ENCODE data around the gene LILRA2.

LILRA2 gene

GRCh38 chr19:54549224-54549623 is 24.4 kb upstream of the LILRA2 start:
- H3K4me3 ChIP-seq (ENCODE audit: low read depth in 1 of 2, low read length in 1 of 2): no peak overlapping the region
- H3K27ac ChIP-seq: no peak overlapping the region
- H3K9me3 ChIP-seq: no peaks in the 10 kb centered on the region
- peaks cover 30% of the 10 kb centered on the region for H3K27me3 ChIP-seq
- H3K36me3 ChIP-seq: no peaks in the 10 kb centered on the region
- H3K4me1 ChIP-seq (ENCODE audit: control insufficient read depth in 1 of 2, insufficient read depth in 1 of 2, low read depth in 1 of 2, low read length in 1 of 2): peaks cover 0 to 4% of the 10 kb centered on the region in 2 experiments
- TF ChIP-seq CTCF (IDR thresholded peaks at IDR 0.05): no peak

- Histone ChIP-seq H3K9me3 (no peaks in the 10 kb centered on the region), H3K27ac (no peak overlapping the region), H3K4me1 (ENCODE audit: control insufficient read depth in 1 of 2, insufficient read depth in 1 of 2, low read depth in 1 of 2, low read length in 1 of 2) (peaks cover 0 to 4% of the 10 kb centered on the region in 2 experiments), H3K36me3 (no peaks in the 10 kb centered on the region), H3K27me3 (peaks cover 21% of the 10 kb centered on the region), H3K4me3 (ENCODE audit: low read depth in 1 of 2, low read length in 1 of 2) (no peak overlapping the region)
- TF ChIP-seq CTCF (IDR thresholded peaks at IDR 0.05): no peak
Observed at GRCh38 chr19:54551293-54551692, 22.3 kb upstream of the LILRA2 start.

- Histone ChIP-seq H3K4me3 (ENCODE audit: low read depth in 1 of 2, low read length in 1 of 2) (no peak overlapping the region), H3K4me1 (ENCODE audit: control insufficient read depth in 1 of 2, insufficient read depth in 1 of 2, low read depth in 1 of 2, low read length in 1 of 2) (peaks cover 0 to 4% of the 10 kb centered on the region in 2 experiments), H3K9me3 (no peaks in the 10 kb centered on the region), H3K36me3 (no peaks in the 10 kb centered on the region), H3K27me3 (peaks cover 14% of the 10 kb centered on the region), H3K27ac (no peak overlapping the region)
- no peak for TF ChIP-seq CTCF (IDR thresholded peaks at IDR 0.05)
Observed at GRCh38 chr19:54551950-54552912, 21.4 kb upstream of the LILRA2 start.

GRCh38 chr19:54552913-54553310 is 20.7 kb upstream of the LILRA2 start:
- no peaks in the 10 kb centered on the region for H3K9me3 ChIP-seq
- H3K36me3 ChIP-seq: no peaks in the 10 kb centered on the region
- H3K27ac ChIP-seq: no peak overlapping the region
- no peak for TF ChIP-seq CTCF (IDR thresholded peaks at IDR 0.05)
- H3K4me1 ChIP-seq (ENCODE audit: control insufficient read depth in 1 of 2, insufficient read depth in 1 of 2, low read depth in 1 of 2, low read length in 1 of 2): peaks cover 0 to 4% of the 10 kb centered on the region in 2 experiments
- H3K4me3 ChIP-seq (ENCODE audit: low read depth in 1 of 2, low read length in 1 of 2): no peak overlapping the region
- peaks cover 14% of the 10 kb centered on the region for H3K27me3 ChIP-seq

- no peaks in the 10 kb centered on the region for H3K36me3 ChIP-seq
- no peak for TF ChIP-seq CTCF (IDR thresholded peaks at IDR 0.05)
Observed at GRCh38 chr19:54554006-54554405, 19.6 kb upstream of the LILRA2 start.

More at GRCh38 chr19:54554006-54554405, 19.6 kb upstream of the LILRA2 start:
- H3K27me3 ChIP-seq: peaks cover 14% of the 10 kb centered on the region
- H3K4me1 ChIP-seq (ENCODE audit: control insufficient read depth in 1 of 2, insufficient read depth in 1 of 2, low read depth in 1 of 2, low read length in 1 of 2): peaks cover 0 to 4% of the 10 kb centered on the region in 2 experiments
- no peak overlapping the region for H3K27ac ChIP-seq
- no peak overlapping the region for H3K4me3 ChIP-seq (ENCODE audit: low read depth in 1 of 2, low read length in 1 of 2)
- H3K9me3 ChIP-seq: no peaks in the 10 kb centered on the region
